Measurements from ENCODE around the gene ZMYND19.

ZMYND19 gene

GRCh38 chr9:137619240-137620047, 29.1 kb upstream of the ZMYND19 start:
- Histone ChIP-seq H3K27me3 (ENCODE audit: control insufficient read depth, low read length) (no peaks in the 10 kb centered on the region), H3F3A (ENCODE audit: control insufficient read depth, insufficient read depth) (peaks cover 5% of the 10 kb centered on the region; the same call in 1 of the 2 replicates), H3K36me3 (ENCODE audit: control insufficient read depth, low read length) (peaks cover 82% of the 10 kb centered on the region), H3K9me2 (replicated peaks; ENCODE audit: control insufficient read depth, low read length) (no peaks in the 10 kb centered on the region), H4K20me1 (ENCODE audit: control insufficient read depth, insufficient read depth, low read depth, low read length) (no peaks in the 10 kb centered on the region; the same call in none of the 2 replicates), H3K4me1 (ENCODE audit: control insufficient read depth, low read length) (peaks cover 57% of the 10 kb centered on the region), H3K4me3 (ENCODE audit: low read length) (peak overlapping the region; percentile 97), H3K27ac (ENCODE audit: low read depth, low read length) (peak overlapping the region; percentile 76), H3K4me2 (ENCODE audit: low read length) (peak overlapping the region; percentile 87), H3K9me3 (ENCODE audit: control insufficient read depth, insufficient read depth, low read length) (no peaks in the 10 kb centered on the region), H3K79me2 (ENCODE audit: control insufficient read depth, low read length) (peaks cover 85% of the 10 kb centered on the region)
- TF ChIP-seq EZH2phosphoT487 (IDR thresholded peaks at IDR 0.05; ENCODE audit: borderline replicate concordance, low read length) = no peak
- TF ChIP-seq, protein P1, sequence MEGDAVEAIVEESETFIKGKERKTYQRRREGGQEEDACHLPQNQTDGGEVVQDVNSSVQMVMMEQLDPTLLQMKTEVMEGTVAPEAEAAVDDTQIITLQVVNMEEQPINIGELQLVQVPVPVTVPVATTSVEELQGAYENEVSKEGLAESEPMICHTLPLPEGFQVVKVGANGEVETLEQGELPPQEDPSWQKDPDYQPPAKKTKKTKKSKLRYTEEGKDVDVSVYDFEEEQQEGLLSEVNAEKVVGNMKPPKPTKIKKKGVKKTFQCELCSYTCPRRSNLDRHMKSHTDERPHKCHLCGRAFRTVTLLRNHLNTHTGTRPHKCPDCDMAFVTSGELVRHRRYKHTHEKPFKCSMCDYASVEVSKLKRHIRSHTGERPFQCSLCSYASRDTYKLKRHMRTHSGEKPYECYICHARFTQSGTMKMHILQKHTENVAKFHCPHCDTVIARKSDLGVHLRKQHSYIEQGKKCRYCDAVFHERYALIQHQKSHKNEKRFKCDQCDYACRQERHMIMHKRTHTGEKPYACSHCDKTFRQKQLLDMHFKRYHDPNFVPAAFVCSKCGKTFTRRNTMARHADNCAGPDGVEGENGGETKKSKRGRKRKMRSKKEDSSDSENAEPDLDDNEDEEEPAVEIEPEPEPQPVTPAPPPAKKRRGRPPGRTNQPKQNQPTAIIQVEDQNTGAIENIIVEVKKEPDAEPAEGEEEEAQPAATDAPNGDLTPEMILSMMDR (IDR thresholded peaks at IDR 0.05; ENCODE audit: low read depth, low read length, poor library complexity, severe bottlenecking) = no peak

DNA sequence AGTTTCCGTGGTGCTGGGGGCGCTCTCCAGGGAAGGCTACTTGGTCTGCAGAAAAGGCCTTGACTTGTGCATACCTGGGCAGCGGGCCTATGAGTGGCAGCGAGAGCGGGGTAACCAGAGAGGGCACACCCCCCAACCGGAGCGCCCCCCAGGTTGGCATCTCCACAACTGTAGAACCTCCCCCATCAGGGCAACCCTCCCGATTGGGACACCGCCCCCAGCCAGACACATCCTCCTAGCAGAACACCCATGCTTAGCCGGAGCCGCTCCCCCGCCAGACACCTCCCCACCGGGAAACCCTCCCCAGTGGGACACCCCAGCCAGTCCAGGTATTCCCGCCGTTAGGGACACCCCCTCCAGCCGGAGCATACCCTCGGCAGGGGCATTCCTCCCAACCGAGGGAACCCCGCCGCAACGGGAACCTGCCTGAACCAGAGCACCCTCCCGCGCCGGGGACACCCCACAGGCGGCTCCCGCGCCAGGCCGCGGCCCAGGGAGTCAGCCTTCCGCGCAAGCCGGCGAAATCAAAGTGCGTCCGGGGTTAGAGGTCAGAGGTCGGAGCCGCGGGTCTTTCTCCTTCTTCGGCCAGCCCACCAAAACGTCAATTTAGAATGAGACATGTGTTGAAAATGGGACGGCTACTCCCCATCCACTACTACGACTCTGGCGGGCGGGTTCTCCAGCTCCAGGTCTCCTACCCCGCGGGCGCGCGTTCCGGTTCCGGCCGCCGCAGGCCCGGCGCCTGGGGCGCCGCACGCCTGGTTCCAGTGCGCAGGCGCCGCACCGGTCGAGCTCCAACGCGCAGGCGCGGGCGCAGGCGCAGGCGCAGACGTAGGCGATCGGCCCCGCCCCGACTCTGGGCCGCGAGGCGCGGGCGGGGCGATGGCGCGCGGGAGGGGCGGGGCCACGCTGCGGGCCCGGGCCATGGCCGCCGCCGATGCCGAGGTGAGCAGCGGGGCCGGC, 28.1 kb upstream of the ZMYND19 start, which contains the start of gene EHMT1:
TSS of gene EHMT1 (plus strand) at position 901 of the 963 bp plus-strand sequence. CDS start at position 925, 24 bp downstream.
- Histone ChIP-seq H3K27me3 (ENCODE audit: control insufficient read depth, low read length) (no peaks in the 10 kb centered on the region), H3K9me2 (replicated peaks; ENCODE audit: control insufficient read depth, low read length) (no peaks in the 10 kb centered on the region), H3K4me1 (ENCODE audit: control insufficient read depth, low read length) (peaks cover 46% of the 10 kb centered on the region), H3F3A (ENCODE audit: control insufficient read depth, insufficient read depth) (peaks cover 5% of the 10 kb centered on the region; the same call in 1 of the 2 replicates), H3K79me2 (ENCODE audit: control insufficient read depth, low read length) (peaks cover 77% of the 10 kb centered on the region), H3K4me2 (ENCODE audit: low read length) (peak within 1 kb of the TSS; percentile 87), H3K27ac (ENCODE audit: low read depth, low read length) (peak within 1 kb of the TSS; percentile 76), H4K20me1 (ENCODE audit: control insufficient read depth, insufficient read depth, low read depth, low read length) (no peaks in the 10 kb centered on the region; the same call in none of the 2 replicates), H3K9me3 (ENCODE audit: control insufficient read depth, insufficient read depth, low read length) (no peaks in the 10 kb centered on the region), H3K4me3 (ENCODE audit: low read length) (peak within 1 kb of the TSS; percentile 97), H3K36me3 (ENCODE audit: control insufficient read depth, low read length) (peaks cover 82% of the 10 kb centered on the region)
- TF ChIP-seq EZH2phosphoT487 (IDR thresholded peaks at IDR 0.05; ENCODE audit: borderline replicate concordance, low read length) = no peak
- TF ChIP-seq, protein P1 (IDR thresholded peaks at IDR 0.05; ENCODE audit: low read depth, low read length, poor library complexity, severe bottlenecking) = peak; percentile 44

- H3K4me3 ChIP-seq (ENCODE audit: low read length) = no peak overlapping the region
- peaks cover 54% of the 10 kb centered on the region for H3K79me2 ChIP-seq (ENCODE audit: control insufficient read depth, low read length)
- peaks cover 2% of the 10 kb centered on the region; the same call in 1 of the 2 replicates for H3F3A ChIP-seq (ENCODE audit: control insufficient read depth, insufficient read depth)
- no peaks in the 10 kb centered on the region for H3K9me2 ChIP-seq (replicated peaks; ENCODE audit: control insufficient read depth, low read length)
- no peak overlapping the region for H3K4me2 ChIP-seq (ENCODE audit: low read length)
- no peaks in the 10 kb centered on the region; the same call in none of the 2 replicates for H4K20me1 ChIP-seq (ENCODE audit: control insufficient read depth, insufficient read depth, low read depth, low read length)
- TF ChIP-seq, protein P1 (IDR thresholded peaks at IDR 0.05; ENCODE audit: low read depth, low read length, poor library complexity, severe bottlenecking) = no peak
- TF ChIP-seq EZH2phosphoT487 (IDR thresholded peaks at IDR 0.05; ENCODE audit: borderline replicate concordance, low read length) = no peak
- peaks cover 61% of the 10 kb centered on the region for H3K36me3 ChIP-seq (ENCODE audit: control insufficient read depth, low read length)
- no peak overlapping the region for H3K27ac ChIP-seq (ENCODE audit: low read depth, low read length)
- H3K27me3 ChIP-seq (ENCODE audit: control insufficient read depth, low read length) = no peaks in the 10 kb centered on the region
- H3K9me3 ChIP-seq (ENCODE audit: control insufficient read depth, insufficient read depth, low read length) = no peaks in the 10 kb centered on the region
- peaks cover 27% of the 10 kb centered on the region for H3K4me1 ChIP-seq (ENCODE audit: control insufficient read depth, low read length)
Measured at GRCh38 chr9:137615387-137615871, 25.1 kb upstream of the ZMYND19 start.
